Fibroblast of lung (primary cell): Measurements from ENCODE around the gene BRCA2. TPM values are rescaled to one million over a fixed set of nuclear protein-coding genes. Genes with fewer than 3 reads are reported as not detected.

Experiments
- DNase-seq, 2 donors: peaks; one replicate each; pipeline versions ENCODE4 v3.0.0 to v3.0.0-alpha.2; 2010; ENCODE audit warnings: low read depth in 2 of 2
- H2AFZ ChIP-seq: 2 replicates; pipeline ENCODE4 v1.5.1; 2012; ENCODE audit warnings: low read length, control low read depth, inconsistent platforms
- H3K27ac ChIP-seq: 2 replicates; pipeline ENCODE4 v1.5.1; 2011; ENCODE audit warnings: low read length, control low read depth; ENCODE audit not compliant: insufficient read depth
- H3K27me3 ChIP-seq: 2 replicates; pipeline ENCODE4 v1.5.1; 2011; ENCODE audit warnings: mild to moderate bottlenecking, low read length; ENCODE audit not compliant: control insufficient read depth, insufficient read depth
- H3K36me3 ChIP-seq: 2 replicates; pipeline ENCODE4 v1.5.1; 2011; ENCODE audit warnings: low read length; ENCODE audit not compliant: control insufficient read depth, insufficient read depth
- H3K4me1 ChIP-seq: 2 replicates; pipeline ENCODE4 v1.5.1; 2011; ENCODE audit warnings: low read length; ENCODE audit not compliant: control insufficient read depth, insufficient read depth; ENCODE audit errors: extremely low read depth
- H3K4me2 ChIP-seq: 2 replicates; pipeline ENCODE4 v1.5.1; 2011; ENCODE audit warnings: low read length, control low read depth; ENCODE audit not compliant: insufficient read depth; ENCODE audit errors: extremely low read depth
- H3K4me3 ChIP-seq, 4 experiments: fragments of 200-600 bp in 1 of 4; sonication (generic) in 1 of 4; replicated peaks in 1 of 4; 2 replicates each; pipeline ENCODE4 v1.5.1; 2011 to 2016; ENCODE audit warnings: low read length in 4 of 4, low read depth in 3 of 4, mild to moderate bottlenecking in 3 of 4, control low read depth in 2 of 4, inconsistent platforms in 1 of 4, mixed read lengths in 1 of 4; ENCODE audit not compliant: insufficient read depth in 1 of 4; ENCODE audit errors: control extremely low read depth in 1 of 4
- H3K79me2 ChIP-seq: 2 replicates; pipeline ENCODE4 v1.5.1; 2012; ENCODE audit warnings: mild to moderate bottlenecking, low read length, inconsistent platforms; ENCODE audit not compliant: control insufficient read depth, insufficient read depth
- H3K9ac ChIP-seq: 2 replicates; pipeline ENCODE4 v1.5.1; 2011; ENCODE audit warnings: mild to moderate bottlenecking, low read length, control low read depth; ENCODE audit not compliant: insufficient read depth
- H3K9me3 ChIP-seq: 2 replicates; pipeline ENCODE4 v1.5.1; 2012; ENCODE audit warnings: low read depth, low read length; ENCODE audit not compliant: control insufficient read depth, insufficient read depth
- H4K20me1 ChIP-seq: 2 replicates; pipeline ENCODE4 v1.5.1; 2011; ENCODE audit warnings: low read length; ENCODE audit not compliant: control insufficient read depth, insufficient read depth; ENCODE audit errors: extremely low read depth
- EZH2 ChIP-seq: IDR thresholded peaks from 2 replicates; pipeline ENCODE4 v1.5.1; 2012; ENCODE audit warnings: low read length, control low read depth, mild to moderate bottlenecking; ENCODE audit errors: missing control alignments
- polyA plus RNA-seq, 2 donors: library from polyadenylated mRNA; depleted of rRNA in 1 of 2; stranded (reverse) in 1 of 2; unstranded in 1 of 2; fragments of >200 nt; gene quantifications; 2 replicates each; pipeline ENCODE4 v1.2.1, GENCODE V29; 2011 to 2012; ENCODE audit warnings: missing spikeins in 1 of 2
- total RNA-seq: library from RNA; depleted of rRNA; stranded (reverse); fragments of >200 nt; gene quantifications from 2 replicates; pipeline ENCODE4 v1.2.1, GENCODE V29; 2014
- TF ChIP-seq, protein P1 (sequence below), 2 donors: IDR thresholded peaks in 1 of 2; conservative IDR thresholded peaks in 1 of 2; 1 replicate in 1 of 2; 2 replicates in 1 of 2; pipeline ENCODE4 v1.5.1; 2011 to 2012; ENCODE audit warnings: low read length in 2 of 2, control low read depth in 1 of 2, inconsistent platforms in 1 of 2, low read depth in 1 of 2, mild to moderate bottlenecking in 1 of 2

Gene BRCA2
- total and polyA plus RNA-seq, 2 donors (not counting 1 experiment from before 2014, with no cell fraction given): 2.0 to 4.5 TPM

- H2AFZ ChIP-seq: no peak overlapping the region
- no peak for TF ChIP-seq EZH2
- TF ChIP-seq, protein P1, sequence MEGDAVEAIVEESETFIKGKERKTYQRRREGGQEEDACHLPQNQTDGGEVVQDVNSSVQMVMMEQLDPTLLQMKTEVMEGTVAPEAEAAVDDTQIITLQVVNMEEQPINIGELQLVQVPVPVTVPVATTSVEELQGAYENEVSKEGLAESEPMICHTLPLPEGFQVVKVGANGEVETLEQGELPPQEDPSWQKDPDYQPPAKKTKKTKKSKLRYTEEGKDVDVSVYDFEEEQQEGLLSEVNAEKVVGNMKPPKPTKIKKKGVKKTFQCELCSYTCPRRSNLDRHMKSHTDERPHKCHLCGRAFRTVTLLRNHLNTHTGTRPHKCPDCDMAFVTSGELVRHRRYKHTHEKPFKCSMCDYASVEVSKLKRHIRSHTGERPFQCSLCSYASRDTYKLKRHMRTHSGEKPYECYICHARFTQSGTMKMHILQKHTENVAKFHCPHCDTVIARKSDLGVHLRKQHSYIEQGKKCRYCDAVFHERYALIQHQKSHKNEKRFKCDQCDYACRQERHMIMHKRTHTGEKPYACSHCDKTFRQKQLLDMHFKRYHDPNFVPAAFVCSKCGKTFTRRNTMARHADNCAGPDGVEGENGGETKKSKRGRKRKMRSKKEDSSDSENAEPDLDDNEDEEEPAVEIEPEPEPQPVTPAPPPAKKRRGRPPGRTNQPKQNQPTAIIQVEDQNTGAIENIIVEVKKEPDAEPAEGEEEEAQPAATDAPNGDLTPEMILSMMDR (conservative IDR thresholded peaks at IDR 0.05 in 1 of 2, IDR thresholded peaks at IDR 0.05 in 1 of 2; ENCODE audit: low read depth in 1 of 2, low read length in 2 of 2): no peak
- no peaks in the 10 kb centered on the region for H4K20me1 ChIP-seq
- no peak overlapping the region for H3K4me3 ChIP-seq
- H3K79me2 ChIP-seq: no peaks in the 10 kb centered on the region
- H3K36me3 ChIP-seq: no peaks in the 10 kb centered on the region
- no peaks in the 10 kb centered on the region for H3K9me3 ChIP-seq
- no peaks in the 10 kb centered on the region for H3K27me3 ChIP-seq
- H3K9ac ChIP-seq: no peak overlapping the region
- H3K4me2 ChIP-seq: no peak overlapping the region
- peak in 1 of 2 donors; percentile 36 for DNase-seq
- no peaks in the 10 kb centered on the region for H3K4me1 ChIP-seq
- no peak overlapping the region for H3K27ac ChIP-seq
These were observed 123.6 kb downstream of the BRCA2 start for GRCh38 chr13:32438871-32439270.

DNA sequence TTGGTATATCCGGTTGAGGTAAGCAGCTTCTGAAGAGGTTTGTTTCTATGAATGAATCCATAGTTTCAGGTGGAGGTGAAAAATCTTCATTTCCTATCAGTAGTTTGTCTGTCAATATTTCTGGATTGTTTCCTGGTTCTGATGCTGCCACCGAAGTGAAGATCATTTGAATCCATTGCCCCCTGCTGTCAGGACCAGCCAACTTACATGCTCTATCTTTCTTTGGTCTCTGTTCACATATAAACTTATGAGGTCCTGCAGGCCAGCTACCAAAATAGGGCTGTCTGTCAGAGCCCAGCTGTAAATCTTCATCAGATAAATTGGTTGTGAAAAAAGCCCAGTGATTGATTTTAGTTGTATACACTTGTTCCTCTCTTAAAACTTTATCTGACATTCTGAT, 127.8 kb downstream of the BRCA2 start:
- peak in 1 of 2 donors; percentile 39 for DNase-seq
- H3K27ac ChIP-seq: no peak overlapping the region
- H3K79me2 ChIP-seq: no peaks in the 10 kb centered on the region
- H3K9me3 ChIP-seq: no peaks in the 10 kb centered on the region
- no peaks in the 10 kb centered on the region for H3K36me3 ChIP-seq
- no peak overlapping the region for H3K9ac ChIP-seq
- no peak for TF ChIP-seq EZH2
- TF ChIP-seq, protein P1 (conservative IDR thresholded peaks at IDR 0.05 in 1 of 2, IDR thresholded peaks at IDR 0.05 in 1 of 2; ENCODE audit: low read depth in 1 of 2, low read length in 2 of 2): peak; percentile 30 to 34
- no peaks in the 10 kb centered on the region for H3K27me3 ChIP-seq
- H3K4me1 ChIP-seq: no peaks in the 10 kb centered on the region
- no peak overlapping the region for H2AFZ ChIP-seq
- H3K4me2 ChIP-seq: no peak overlapping the region
- no peak overlapping the region for H3K4me3 ChIP-seq
- no peaks in the 10 kb centered on the region for H4K20me1 ChIP-seq

GRCh38 chr13:32445461-32445860, 130.2 kb downstream of the BRCA2 start:
- no peak overlapping the region for H3K27ac ChIP-seq
- no peak for TF ChIP-seq EZH2
- TF ChIP-seq, protein P1 (conservative IDR thresholded peaks at IDR 0.05 in 1 of 2, IDR thresholded peaks at IDR 0.05 in 1 of 2; ENCODE audit: low read depth in 1 of 2, low read length in 2 of 2): no peak
- no peak overlapping the region for H3K4me3 ChIP-seq
- no peaks in the 10 kb centered on the region for H3K27me3 ChIP-seq
- no peak overlapping the region for H2AFZ ChIP-seq
- no peak overlapping the region for H3K4me2 ChIP-seq
- H3K9ac ChIP-seq: no peak overlapping the region
- no peaks in the 10 kb centered on the region for H4K20me1 ChIP-seq
- H3K79me2 ChIP-seq: no peaks in the 10 kb centered on the region
- no peaks in the 10 kb centered on the region for H3K4me1 ChIP-seq
- no peaks in the 10 kb centered on the region for H3K36me3 ChIP-seq
- peak in 1 of 2 donors; percentile 5 for DNase-seq
- no peaks in the 10 kb centered on the region for H3K9me3 ChIP-seq
